Astrocyte (in vitro differentiated cells and primary cell): Measurements from ENCODE around the gene HMGN3.

Source experiments
- EZH2 ChIP-seq: IDR thresholded peaks from 2 replicates; pipeline ENCODE4 v1.6.1; 2012; ENCODE audit warnings: mild to moderate bottlenecking, low read length, inconsistent platforms; ENCODE audit not compliant: insufficient read depth
- TF ChIP-seq, protein P1 (sequence below): IDR thresholded peaks from 2 replicates; pipeline ENCODE4 v1.5.1; 2011; ENCODE audit warnings: low read depth, mild to moderate bottlenecking, inconsistent platforms, low read length, moderate library complexity; ENCODE audit not compliant: insufficient read depth

DNA sequence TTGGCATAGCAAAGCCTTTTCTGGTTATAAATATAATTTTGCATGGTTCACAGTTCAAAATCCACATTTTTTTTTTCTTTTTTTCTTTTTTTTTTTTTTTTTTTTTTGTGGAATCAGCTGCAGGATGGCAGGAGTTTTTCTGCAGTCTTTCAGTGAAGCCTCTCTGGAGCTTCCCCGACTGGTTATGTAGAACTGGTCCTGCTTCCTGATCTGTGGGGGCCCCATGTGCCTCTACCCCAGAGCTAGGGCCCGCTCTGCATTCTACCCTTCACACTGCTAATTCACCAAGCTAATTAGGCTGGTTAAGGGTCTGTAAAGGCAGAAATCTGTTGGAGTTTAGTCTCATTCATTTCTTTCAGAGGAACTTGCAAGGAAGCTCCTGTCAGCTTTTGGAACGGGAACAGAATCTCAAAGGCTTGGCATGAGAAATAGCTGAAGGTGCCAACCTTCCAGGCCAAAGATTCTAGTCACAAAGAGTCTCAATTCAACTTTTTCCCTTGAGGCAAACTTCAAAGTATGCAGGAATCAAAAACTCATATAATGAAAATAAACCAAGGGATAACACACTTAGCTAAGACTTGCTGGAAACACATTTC lies 45.5 kb downstream of the HMGN3 start:
- TF ChIP-seq, protein P1, sequence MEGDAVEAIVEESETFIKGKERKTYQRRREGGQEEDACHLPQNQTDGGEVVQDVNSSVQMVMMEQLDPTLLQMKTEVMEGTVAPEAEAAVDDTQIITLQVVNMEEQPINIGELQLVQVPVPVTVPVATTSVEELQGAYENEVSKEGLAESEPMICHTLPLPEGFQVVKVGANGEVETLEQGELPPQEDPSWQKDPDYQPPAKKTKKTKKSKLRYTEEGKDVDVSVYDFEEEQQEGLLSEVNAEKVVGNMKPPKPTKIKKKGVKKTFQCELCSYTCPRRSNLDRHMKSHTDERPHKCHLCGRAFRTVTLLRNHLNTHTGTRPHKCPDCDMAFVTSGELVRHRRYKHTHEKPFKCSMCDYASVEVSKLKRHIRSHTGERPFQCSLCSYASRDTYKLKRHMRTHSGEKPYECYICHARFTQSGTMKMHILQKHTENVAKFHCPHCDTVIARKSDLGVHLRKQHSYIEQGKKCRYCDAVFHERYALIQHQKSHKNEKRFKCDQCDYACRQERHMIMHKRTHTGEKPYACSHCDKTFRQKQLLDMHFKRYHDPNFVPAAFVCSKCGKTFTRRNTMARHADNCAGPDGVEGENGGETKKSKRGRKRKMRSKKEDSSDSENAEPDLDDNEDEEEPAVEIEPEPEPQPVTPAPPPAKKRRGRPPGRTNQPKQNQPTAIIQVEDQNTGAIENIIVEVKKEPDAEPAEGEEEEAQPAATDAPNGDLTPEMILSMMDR: no peak
- no peak for TF ChIP-seq EZH2
